Astrocyte (in vitro differentiated cells and primary cell): ENCODE measurements around the gene FLVCR1. TPM values are rescaled to one million over a fixed set of nuclear protein-coding genes. Genes with fewer than 3 reads are reported as not detected.

ENCODE experiments used
- DNase-seq: peaks from one replicate; pipeline ENCODE4 v3.0.0-alpha.2; 2010; ENCODE audit warnings: low read depth
- FAIRE-seq: peaks from 2 replicates; lab custom pipeline; 2011; peaks lifted over from hg19 to GRCh38; lab: Jason Lieb, UNC
- H2AFZ ChIP-seq: 2 replicates; pipeline ENCODE4 v1.6.0; 2012; ENCODE audit warnings: low read depth, low read length, inconsistent platforms
- H3K27ac ChIP-seq: 2 replicates; pipeline ENCODE4 v1.5.1; 2011; ENCODE audit warnings: low read depth, low read length, inconsistent platforms
- H3K27me3 ChIP-seq: 2 replicates; pipeline ENCODE4 v1.6.0; 2011; ENCODE audit warnings: low read length, inconsistent platforms; ENCODE audit not compliant: insufficient read depth
- H3K36me3 ChIP-seq: 2 replicates; pipeline ENCODE4 v1.5.1; 2011; ENCODE audit warnings: low read length, inconsistent platforms; ENCODE audit not compliant: insufficient read depth
- H3K4me1 ChIP-seq: 2 replicates; pipeline ENCODE4 v1.5.1; 2011; ENCODE audit warnings: low read length, inconsistent platforms; ENCODE audit not compliant: insufficient read depth
- H3K4me2 ChIP-seq: 2 replicates; pipeline ENCODE4 v1.6.0; 2012; ENCODE audit warnings: low read length, inconsistent platforms
- H3K4me3 ChIP-seq: 2 replicates; pipeline ENCODE4 v1.5.1; 2011; ENCODE audit warnings: low read depth, mild to moderate bottlenecking, low read length, inconsistent platforms; ENCODE audit not compliant: insufficient read depth
- H3K79me2 ChIP-seq: 2 replicates; pipeline ENCODE4 v1.6.0; 2012; ENCODE audit warnings: mild to moderate bottlenecking, low read length, inconsistent platforms; ENCODE audit not compliant: insufficient read depth
- H3K9ac ChIP-seq: 2 replicates; pipeline ENCODE4 v1.6.0; 2012; ENCODE audit warnings: mild to moderate bottlenecking, low read length, inconsistent platforms
- H3K9me3 ChIP-seq: 2 replicates; pipeline ENCODE4 v1.5.1; 2012; ENCODE audit warnings: low read depth, mild to moderate bottlenecking, low read length, inconsistent platforms; ENCODE audit not compliant: insufficient read depth
- H4K20me1 ChIP-seq: 2 replicates; pipeline ENCODE4 v1.6.0; 2012; ENCODE audit warnings: low read length, inconsistent platforms; ENCODE audit not compliant: insufficient read depth
- H3K27ac Mint-ChIP-seq: one replicate; pipeline ENCODE4 v1.8.0; 2021; ENCODE audit warnings: mild to moderate bottlenecking, mixed read lengths; ENCODE audit not compliant: unreplicated experiment
- H3K27me3 Mint-ChIP-seq: one replicate; pipeline ENCODE4 v1.8.0; 2021; ENCODE audit warnings: low read depth, mixed read lengths; ENCODE audit not compliant: unreplicated experiment
- H3K36me3 Mint-ChIP-seq: one replicate; pipeline ENCODE4 v1.8.0; 2021; ENCODE audit warnings: low read depth, mixed read lengths; ENCODE audit not compliant: unreplicated experiment
- H3K4me1 Mint-ChIP-seq: one replicate; pipeline ENCODE4 v1.8.0; 2021; ENCODE audit warnings: low read depth, mixed read lengths; ENCODE audit not compliant: unreplicated experiment
- H3K4me3 Mint-ChIP-seq: one replicate; pipeline ENCODE4 v1.8.0; 2021; ENCODE audit warnings: mild to moderate bottlenecking, moderate library complexity, mixed read lengths; ENCODE audit not compliant: unreplicated experiment
- H3K9me3 Mint-ChIP-seq: one replicate; pipeline ENCODE4 v1.8.0; 2021; ENCODE audit warnings: mild to moderate bottlenecking, mixed read lengths; ENCODE audit not compliant: unreplicated experiment
- CTCF ChIP-seq: IDR thresholded peaks from 2 replicates; pipeline ENCODE4 v1.5.1; 2011; ENCODE audit warnings: low read depth, mild to moderate bottlenecking, inconsistent platforms, low read length, moderate library complexity; ENCODE audit not compliant: insufficient read depth
- EZH2 ChIP-seq: IDR thresholded peaks from 2 replicates; pipeline ENCODE4 v1.6.1; 2012; ENCODE audit warnings: mild to moderate bottlenecking, low read length, inconsistent platforms; ENCODE audit not compliant: insufficient read depth
- total RNA-seq: library from RNA; stranded (reverse); gene quantifications from 2 replicates; pipeline ENCODE4 v1.2.1, GENCODE V29; 2021

FLVCR1 gene
- total RNA-seq, 1 donor from 2014 or later = 8.1 TPM

GRCh38 chr1:212852105-212852688 lies 5.9 kb upstream of the FLVCR1 start:
- no peak overlapping the region for H2AFZ ChIP-seq
- no peak for TF ChIP-seq CTCF
- TF ChIP-seq EZH2 = no peak
- Mint-ChIP-seq H3K4me1 (no peaks in the 10 kb centered on the region), H3K27ac (no peak overlapping the region), H3K9me3 (no peaks in the 10 kb centered on the region), H3K4me3 (no peak overlapping the region), H3K27me3 (no peaks in the 10 kb centered on the region), H3K36me3 (no peaks in the 10 kb centered on the region)
- FAIRE-seq (no peak), DNase-seq (no peak)
- no peaks in the 10 kb centered on the region for H4K20me1 ChIP-seq
- H3K4me3 ChIP-seq = no peak overlapping the region
- H3K36me3 ChIP-seq = no peaks in the 10 kb centered on the region
- H3K4me1 ChIP-seq = peaks cover 1% of the 10 kb centered on the region
- no peaks in the 10 kb centered on the region for H3K79me2 ChIP-seq
- H3K9me3 ChIP-seq = no peaks in the 10 kb centered on the region
- no peak overlapping the region for H3K4me2 ChIP-seq
- no peak overlapping the region for H3K9ac ChIP-seq
- no peaks in the 10 kb centered on the region for H3K27me3 ChIP-seq
- H3K27ac ChIP-seq = no peak overlapping the region

- Histone ChIP-seq H3K4me2 (no peak overlapping the region), H2AFZ (no peak overlapping the region), H3K36me3 (no peaks in the 10 kb centered on the region), H4K20me1 (no peaks in the 10 kb centered on the region), H3K9me3 (no peaks in the 10 kb centered on the region), H3K4me3 (no peak overlapping the region), H3K4me1 (peaks cover 7% of the 10 kb centered on the region), H3K27me3 (no peaks in the 10 kb centered on the region), H3K79me2 (peaks cover 5% of the 10 kb centered on the region), H3K27ac (no peak overlapping the region), H3K9ac (no peak overlapping the region)
- H3K27me3 Mint-ChIP-seq = no peaks in the 10 kb centered on the region
- DNase-seq = no peak
- no peaks in the 10 kb centered on the region for H3K4me1 Mint-ChIP-seq
- H3K9me3 Mint-ChIP-seq = no peaks in the 10 kb centered on the region
- H3K4me3 Mint-ChIP-seq = no peak overlapping the region
- no peak overlapping the region for H3K27ac Mint-ChIP-seq
- no peak for TF ChIP-seq CTCF
- TF ChIP-seq EZH2 = no peak
- no peaks in the 10 kb centered on the region for H3K36me3 Mint-ChIP-seq
- no peak for FAIRE-seq
Measured at GRCh38 chr1:212853658-212854057, 4.4 kb upstream of the FLVCR1 start.

- TF ChIP-seq CTCF (no peak), EZH2 (no peak)
- no peak overlapping the region for H3K4me3 Mint-ChIP-seq
- peaks cover 24% of the 10 kb centered on the region for H3K4me1 ChIP-seq
- FAIRE-seq (no peak), DNase-seq (no peak)
- H3K4me3 ChIP-seq = peak overlapping the region; percentile 89
- H3K9me3 Mint-ChIP-seq = no peaks in the 10 kb centered on the region
- H3K27ac ChIP-seq = no peak overlapping the region
- no peak overlapping the region for H3K27ac Mint-ChIP-seq
- H3K36me3 ChIP-seq = no peaks in the 10 kb centered on the region
- peak overlapping the region; percentile 96 for H3K4me2 ChIP-seq
- no peaks in the 10 kb centered on the region for H3K27me3 ChIP-seq
- H3K9ac ChIP-seq = peak overlapping the region; percentile 91
- peaks cover 2% of the 10 kb centered on the region for H3K36me3 Mint-ChIP-seq
- H3K27me3 Mint-ChIP-seq = no peaks in the 10 kb centered on the region
- no peaks in the 10 kb centered on the region for H3K9me3 ChIP-seq
- peaks cover 4% of the 10 kb centered on the region for H3K4me1 Mint-ChIP-seq
- peaks cover 18% of the 10 kb centered on the region for H4K20me1 ChIP-seq
- no peak overlapping the region for H2AFZ ChIP-seq
- peaks cover 34% of the 10 kb centered on the region for H3K79me2 ChIP-seq
Measured at GRCh38 chr1:212856755-212857154, 1.3 kb upstream of the FLVCR1 start.
